HG03460 (cell line): ENCODE measurements around the gene CYTH4.
"Not testable (repeated sequence)": the region's sequence is repeated elsewhere in the genome, so short reads cannot be mapped to it uniquely, and the experiment has no call there.

Experiments used
- ATAC-seq: cut with Tn5 transposase; IDR thresholded peaks from one replicate; pipeline ENCODE4 v1.9.1; 2021; ENCODE audit not compliant: unreplicated experiment

The CYTH4 gene

GRCh38 chr22:37325039-37325395 is 42.7 kb downstream of the CYTH4 start:
- ATAC-seq, result no peak

- ATAC-seq, result no peak
Measured at GRCh38 chr22:37326726-37327125, 44.4 kb downstream of the CYTH4 start.

- no peak for ATAC-seq
Measured at GRCh38 chr22:37328017-37328416, 45.7 kb downstream of the CYTH4 start.

GRCh38 chr22:37328538-37329237 is 46.4 kb downstream of the CYTH4 start:
- ATAC-seq, result not testable (repeated sequence)

- ATAC-seq, result no peak
Measured at GRCh38 chr22:37329238-37330140, 47.2 kb downstream of the CYTH4 start.

- no peak for ATAC-seq
Measured at GRCh38 chr22:37330200-37331033, 48.1 kb downstream of the CYTH4 start.

GRCh38 chr22:37331034-37331428 is 48.7 kb downstream of the CYTH4 start:
- no peak for ATAC-seq

GRCh38 chr22:37331856-37332536 is 49.7 kb downstream of the CYTH4 start:
- no peak for ATAC-seq

- ATAC-seq, result no peak
Measured at GRCh38 chr22:37333724-37334460, 51.6 kb downstream of the CYTH4 start.

GRCh38 chr22:37334461-37334858 is 52.2 kb downstream of the CYTH4 start:
- ATAC-seq, result no peak

GRCh38 chr22:37334859-37335805 is 52.8 kb downstream of the CYTH4 start:
- ATAC-seq, result no peak

GRCh38 chr22:37335806-37336199 is 53.5 kb downstream of the CYTH4 start:
- no peak for ATAC-seq

GRCh38 chr22:37336579-37336978 is 54.3 kb downstream of the CYTH4 start:
- no peak for ATAC-seq

GRCh38 chr22:37337204-37337943 is 55.1 kb downstream of the CYTH4 start:
- no peak for ATAC-seq

- ATAC-seq, result no peak
Measured at GRCh38 chr22:37338539-37339246, 56.4 kb downstream of the CYTH4 start.

- ATAC-seq, result no peak
Measured at GRCh38 chr22:37340331-37341262, 58.3 kb downstream of the CYTH4 start.

- no peak for ATAC-seq
Measured at GRCh38 chr22:37342065-37342464, 59.8 kb downstream of the CYTH4 start.
